ENCODE measurements around the gene RFX4.

DNA sequence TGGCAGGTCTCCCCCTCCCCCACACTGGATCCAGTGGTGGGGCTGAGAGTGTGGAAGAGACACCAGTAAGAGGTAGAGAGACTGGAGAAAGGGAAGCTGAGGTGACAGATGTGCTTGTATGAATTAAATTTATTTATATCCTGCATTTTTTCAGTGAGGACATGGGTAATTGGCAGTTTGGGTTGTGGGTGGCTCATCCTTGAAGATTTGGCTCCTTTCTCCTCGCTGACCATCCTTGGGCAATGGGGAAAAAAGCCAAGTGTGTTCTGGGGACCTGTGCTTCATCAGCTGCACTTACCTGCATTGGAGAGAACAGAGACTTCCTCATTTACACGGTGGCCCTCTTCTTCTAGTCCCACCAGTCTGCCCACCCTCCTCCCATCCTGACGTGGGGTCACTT, 86.4 kb downstream of the RFX4 start:
- no peak for TF ChIP-seq CTCF (conservative IDR thresholded peaks at IDR 0.05; ENCODE audit: low read depth, low read length)
- no peak for TF ChIP-seq EZH2 (IDR thresholded peaks at IDR 0.05; ENCODE audit: borderline replicate concordance, low read depth, low read length, poor library complexity, severe bottlenecking)

Measured in A673 (cell line).